ENCODE measurements around the gene LY9.

DNA sequence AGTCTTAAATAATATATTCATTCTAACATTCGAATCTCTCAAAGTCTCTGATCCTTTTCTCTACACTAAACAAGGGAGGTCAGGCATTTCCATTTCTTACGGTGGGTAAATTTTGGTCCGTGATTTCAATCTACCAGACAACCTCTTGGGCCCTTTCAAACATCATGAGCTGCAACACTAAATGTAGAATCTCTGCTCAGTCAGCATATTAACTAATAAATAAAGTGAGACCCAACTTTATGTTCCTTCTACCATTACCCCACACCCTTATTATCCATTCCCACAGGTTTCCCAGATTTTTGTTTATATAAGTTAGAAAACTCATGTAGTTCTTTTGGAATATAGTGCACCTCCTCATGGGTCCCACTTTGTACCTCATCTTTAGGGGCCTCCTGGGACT, 32.0 kb upstream of the LY9 start:
- TF ChIP-seq EZH2 (IDR thresholded peaks at IDR 0.05; ENCODE audit: borderline replicate concordance, low read depth, low read length, poor library complexity, severe bottlenecking) (no peak), CTCF (conservative IDR thresholded peaks at IDR 0.05; ENCODE audit: low read depth, low read length) (no peak)
